HG02970 (cell line): Measurements from ENCODE around the gene IL33.

Source experiments
- ATAC-seq: cut with Tn5 transposase; IDR thresholded peaks from one replicate; pipeline ENCODE4 v1.9.1; 2021; ENCODE audit warnings: mild to moderate bottlenecking, moderate library complexity, moderate number of reproducible peaks; ENCODE audit not compliant: unreplicated experiment, low FRiP score

The IL33 gene

DNA sequence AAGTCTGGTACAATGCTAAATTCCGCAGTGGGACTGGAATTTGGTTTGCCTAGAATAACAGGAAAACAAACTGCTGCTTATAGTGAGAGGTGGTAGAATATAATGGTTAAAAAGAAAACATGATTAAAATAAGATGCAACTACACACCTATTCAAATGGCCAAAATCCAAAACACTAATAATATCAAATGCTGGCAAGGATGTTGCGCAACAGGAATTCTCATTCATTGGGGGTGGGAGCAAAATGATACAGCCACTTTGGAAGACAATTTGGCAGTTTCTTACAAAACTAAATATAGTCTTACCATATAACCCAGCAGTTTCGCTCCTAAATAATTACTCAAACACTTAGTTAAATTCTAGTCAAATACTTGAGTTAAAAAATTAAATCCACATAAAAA, 61.8 kb downstream of the IL33 start:
- ATAC-seq, result no peak

DNA sequence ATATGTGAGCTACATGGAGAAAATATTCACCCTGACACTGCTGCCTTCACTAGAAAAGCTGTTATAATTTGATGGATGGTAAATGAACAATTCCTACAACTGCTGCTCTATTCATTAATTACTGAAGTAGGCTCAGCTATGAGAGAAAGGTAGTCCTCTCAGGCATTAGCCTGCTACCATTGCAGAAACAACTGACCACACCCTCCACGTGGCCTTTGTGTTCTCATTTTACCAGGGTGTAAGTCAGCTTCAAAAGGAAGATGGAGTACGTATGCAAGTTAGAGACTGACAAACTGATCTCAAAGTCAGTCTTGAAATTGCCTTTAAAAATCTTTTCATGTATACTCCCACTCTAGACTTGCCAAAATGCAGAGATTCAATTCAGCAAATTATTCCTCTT, 86.3 kb downstream of the IL33 start:
- ATAC-seq, result no peak

DNA sequence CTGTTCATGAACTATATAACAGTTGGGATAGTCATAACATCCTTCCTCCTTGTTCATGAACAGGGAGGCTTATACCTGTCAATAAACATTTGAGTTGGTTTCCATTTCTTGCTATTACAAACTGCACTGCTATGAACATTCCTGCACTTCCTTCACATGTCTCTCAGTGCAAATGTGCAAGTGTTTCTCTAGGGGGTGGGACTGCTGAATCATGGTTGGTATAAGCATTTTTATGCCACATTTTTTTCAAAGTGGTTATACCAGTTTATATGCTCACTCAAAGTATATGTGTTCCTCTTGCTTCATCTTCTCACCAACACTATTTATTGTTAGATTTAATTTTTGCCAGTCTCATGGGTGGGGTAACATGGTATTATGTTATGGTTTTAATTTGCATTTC, 86.8 kb downstream of the IL33 start:
- no peak for ATAC-seq

GRCh38 chr9:6304232-6304631, 88.6 kb downstream of the IL33 start:
- no peak for ATAC-seq

GRCh38 chr9:6305954-6306563, 90.5 kb downstream of the IL33 start:
- ATAC-seq, result no peak
